Stimulated activated CD4-positive, alpha-beta T cell treated with anti-CD3 and anti-CD28 coated beads, Interleukin-2, amount 100 ng/mL, for 48 hours (primary cell): ENCODE measurements around the gene MMP27.
"Not testable (repeated sequence)": the region's sequence is repeated elsewhere in the genome, so short reads cannot be mapped to it uniquely, and the experiment has no call there.

Experiments used
- DNase-seq, 2 donors: peaks; one replicate each; pipeline ENCODE4 v3.0.0-alpha.2; 2020

MMP27 gene, protein sequence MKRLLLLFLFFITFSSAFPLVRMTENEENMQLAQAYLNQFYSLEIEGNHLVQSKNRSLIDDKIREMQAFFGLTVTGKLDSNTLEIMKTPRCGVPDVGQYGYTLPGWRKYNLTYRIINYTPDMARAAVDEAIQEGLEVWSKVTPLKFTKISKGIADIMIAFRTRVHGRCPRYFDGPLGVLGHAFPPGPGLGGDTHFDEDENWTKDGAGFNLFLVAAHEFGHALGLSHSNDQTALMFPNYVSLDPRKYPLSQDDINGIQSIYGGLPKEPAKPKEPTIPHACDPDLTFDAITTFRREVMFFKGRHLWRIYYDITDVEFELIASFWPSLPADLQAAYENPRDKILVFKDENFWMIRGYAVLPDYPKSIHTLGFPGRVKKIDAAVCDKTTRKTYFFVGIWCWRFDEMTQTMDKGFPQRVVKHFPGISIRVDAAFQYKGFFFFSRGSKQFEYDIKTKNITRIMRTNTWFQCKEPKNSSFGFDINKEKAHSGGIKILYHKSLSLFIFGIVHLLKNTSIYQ

DNA sequence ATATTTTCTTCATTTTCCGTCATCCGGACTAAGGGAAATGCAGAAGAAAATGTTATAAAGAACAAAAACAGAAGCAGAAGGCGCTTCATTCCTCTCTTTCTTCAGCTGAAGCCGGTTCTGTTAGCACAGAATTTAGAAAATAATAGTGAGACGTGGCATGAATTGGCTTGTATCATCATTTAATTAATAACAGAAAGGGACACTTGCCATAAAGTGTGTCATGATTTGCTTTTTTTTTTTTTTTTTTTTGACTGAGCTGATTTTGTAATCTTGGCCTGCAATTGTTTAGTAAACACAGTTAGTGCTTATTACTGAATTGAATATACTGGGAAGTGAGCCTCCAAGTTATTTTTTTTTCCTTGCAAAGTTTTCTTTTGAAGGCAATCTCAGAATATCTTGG lies at the start of gene MMP27:
Gene MMP27 (minus strand): TSS at position 144 of the 400 bp plus-strand sequence. CDS start 55 bp downstream, at position 89.
- DNase-seq: no peak

DNA sequence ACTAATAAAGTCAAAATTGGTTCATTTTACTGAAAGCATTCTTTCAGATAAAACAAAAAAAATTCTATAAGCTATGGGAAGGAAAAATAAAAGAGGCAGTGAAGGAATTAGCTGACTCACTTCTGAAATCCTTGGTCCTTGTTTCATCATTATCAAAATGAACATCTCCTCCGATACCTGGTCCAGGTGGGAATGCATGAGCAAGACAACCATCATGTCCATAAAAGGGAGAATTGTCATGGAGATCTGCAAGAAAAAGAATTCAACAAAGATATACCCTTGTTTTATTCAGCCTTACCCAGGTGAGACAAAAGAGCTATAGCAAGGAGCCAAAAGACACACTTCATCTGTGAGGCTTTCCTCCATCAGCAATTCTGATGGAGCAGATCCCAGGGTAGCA lies 47.7 kb upstream of the MMP27 start:
- DNase-seq: no peak

DNA sequence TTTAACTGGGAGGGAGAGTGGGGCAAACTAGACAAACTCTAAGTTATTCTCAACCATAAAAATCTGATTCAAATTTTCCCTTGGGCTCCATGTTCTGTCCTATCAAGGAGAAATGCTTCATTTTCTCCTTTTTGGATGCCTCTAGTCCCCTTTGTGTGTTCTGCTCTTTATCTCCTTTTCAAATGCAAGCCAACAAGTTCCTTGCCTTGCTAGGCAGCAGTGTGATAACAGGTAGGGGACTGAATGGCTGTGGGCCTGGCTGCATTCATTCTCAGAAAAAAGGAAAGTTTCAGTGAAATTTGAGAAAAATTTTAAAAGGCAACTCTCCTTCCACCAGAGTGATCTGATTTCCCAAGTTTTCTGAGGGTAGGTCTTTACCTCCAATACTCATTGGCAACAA lies 46.1 kb upstream of the MMP27 start:
- DNase-seq: no peak

DNA sequence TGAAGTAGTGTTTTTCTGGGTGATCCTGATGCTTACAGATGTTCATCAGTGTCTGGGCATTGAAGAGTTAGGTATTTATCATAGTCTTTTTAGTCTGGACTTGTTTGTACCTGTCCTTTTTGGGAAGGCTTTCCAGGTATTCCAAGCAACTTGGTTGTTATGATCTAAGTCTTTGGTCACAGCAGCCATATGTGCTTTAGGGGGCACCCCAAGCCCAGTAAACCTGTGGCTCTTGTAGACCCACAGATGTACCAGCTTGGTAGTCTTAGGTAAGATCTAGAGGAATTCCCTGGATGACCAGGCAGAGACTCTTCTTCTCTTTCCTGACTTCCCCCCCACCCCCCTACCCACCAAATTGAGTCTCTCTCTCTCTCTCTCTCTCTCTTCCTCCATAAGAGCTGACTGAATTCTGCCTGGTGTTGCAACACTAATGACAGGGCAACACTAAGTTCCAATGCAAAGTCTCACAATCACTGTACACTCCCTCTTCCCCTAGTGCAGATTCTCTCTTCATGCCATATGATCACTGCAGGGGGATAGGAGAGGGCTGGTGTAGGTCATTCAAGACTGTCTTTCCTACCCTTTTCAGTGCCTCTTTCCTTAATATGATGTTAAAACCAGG lies 43.6 kb upstream of the MMP27 start:
- no peak for DNase-seq

DNA sequence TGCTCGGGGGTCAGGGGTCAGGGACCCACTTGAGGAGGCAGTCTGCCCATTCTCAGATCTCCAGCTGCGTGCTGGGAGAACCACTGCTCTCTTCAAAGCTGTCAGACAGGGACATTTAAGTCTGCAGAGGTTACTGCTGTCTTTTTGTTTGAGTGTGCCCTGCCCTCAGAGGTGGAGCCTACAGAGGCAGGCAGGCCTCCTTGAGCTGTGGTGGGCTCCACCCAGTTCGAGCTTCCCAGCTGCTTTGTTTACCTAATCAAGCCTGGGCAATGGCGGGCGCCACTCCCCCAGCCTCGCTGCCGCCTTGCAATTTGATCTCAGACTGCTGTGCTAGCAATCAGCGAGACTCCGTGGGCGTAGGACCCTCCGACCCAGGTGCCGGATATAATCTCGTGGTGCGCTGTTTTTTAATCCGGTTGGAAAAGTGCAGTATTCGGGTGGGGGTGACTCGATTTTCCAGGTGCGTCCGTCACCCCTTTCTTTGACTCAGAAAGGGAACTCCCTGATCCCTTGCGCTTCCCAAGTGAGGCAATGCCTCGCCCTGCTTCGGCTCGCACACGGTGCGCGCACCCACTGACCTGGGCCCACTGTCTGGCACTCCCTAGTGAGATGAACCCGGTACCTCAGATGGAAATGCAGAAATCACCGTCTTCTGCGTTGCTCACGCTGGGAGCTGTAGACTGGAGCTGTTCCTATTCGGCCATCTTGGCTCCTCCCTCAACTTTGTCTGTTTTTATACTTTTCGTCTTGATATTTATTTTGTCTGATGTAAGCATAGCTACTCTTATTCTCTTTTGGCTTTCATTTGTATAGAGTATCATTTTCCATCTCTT lies 41.4 kb upstream of the MMP27 start:
- DNase-seq: not testable (repeated sequence)

DNA sequence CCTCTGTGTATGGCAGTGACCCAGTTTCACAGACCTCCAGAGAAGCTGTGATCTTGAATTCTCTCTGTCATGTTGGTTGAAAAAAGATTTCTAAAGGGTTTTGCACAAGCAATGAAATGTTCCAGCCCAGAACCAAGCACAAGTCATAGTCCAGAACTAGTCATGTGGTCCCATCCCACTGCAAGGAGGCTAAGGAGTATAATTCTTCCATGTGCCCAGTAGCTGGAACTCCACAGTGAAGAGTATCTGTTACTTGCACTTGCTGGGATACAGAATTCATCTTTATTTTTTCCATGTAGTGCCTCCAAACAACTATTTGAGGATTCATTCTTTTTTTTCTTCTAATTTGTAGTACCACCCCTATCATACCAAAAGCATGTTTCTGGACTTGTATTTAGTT lies 29.1 kb upstream of the MMP27 start:
- DNase-seq: no peak

DNA sequence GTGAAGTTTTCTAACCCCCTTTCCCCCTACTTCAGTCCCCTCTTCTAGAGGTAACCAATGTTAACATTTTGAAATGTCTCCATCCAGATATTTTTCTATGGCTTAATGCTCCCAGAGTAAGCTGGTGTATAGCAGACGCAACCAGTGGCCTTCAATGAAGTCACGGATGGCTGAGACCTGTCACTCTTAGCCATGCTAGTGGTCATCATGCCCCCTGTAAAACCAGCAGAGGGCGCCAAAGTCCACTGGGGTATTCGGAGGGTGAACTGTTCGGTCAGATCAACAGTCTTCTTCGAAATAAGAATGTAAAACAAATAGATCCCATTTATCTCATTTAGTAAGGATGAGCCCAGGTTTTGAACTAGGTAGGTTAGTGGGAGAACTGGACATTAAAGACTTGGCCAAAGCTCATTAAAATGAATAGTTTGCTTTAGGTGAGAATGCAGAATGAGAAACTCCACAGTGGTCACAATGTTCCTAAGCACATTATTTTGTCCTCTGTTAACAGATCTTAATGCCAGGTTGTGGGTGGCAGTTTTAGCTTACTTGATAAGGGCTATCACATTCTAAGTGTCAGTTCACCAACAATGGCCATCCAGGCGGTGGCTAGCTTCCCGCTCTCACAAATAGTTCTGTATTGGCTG lies 27.8 kb upstream of the MMP27 start:
- peak; percentile 55 to 62 for DNase-seq

DNA sequence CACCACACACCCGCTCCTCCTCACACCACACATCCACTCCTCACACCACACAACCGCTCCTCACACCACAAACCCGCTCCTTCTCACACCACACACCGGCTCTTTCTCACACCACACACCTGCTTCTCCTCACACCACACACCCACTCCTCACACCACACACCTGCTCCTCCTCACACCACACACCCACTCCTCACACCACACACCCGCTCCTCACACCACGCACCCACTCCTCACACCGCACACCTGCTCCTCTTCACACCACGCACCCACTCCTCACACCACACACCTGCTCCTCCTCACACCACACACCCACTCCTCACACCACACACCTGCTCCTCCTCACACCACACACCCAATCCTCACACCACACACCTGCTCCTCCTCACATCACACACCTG lies 25.4 kb upstream of the MMP27 start:
- DNase-seq: not testable (repeated sequence)

DNA sequence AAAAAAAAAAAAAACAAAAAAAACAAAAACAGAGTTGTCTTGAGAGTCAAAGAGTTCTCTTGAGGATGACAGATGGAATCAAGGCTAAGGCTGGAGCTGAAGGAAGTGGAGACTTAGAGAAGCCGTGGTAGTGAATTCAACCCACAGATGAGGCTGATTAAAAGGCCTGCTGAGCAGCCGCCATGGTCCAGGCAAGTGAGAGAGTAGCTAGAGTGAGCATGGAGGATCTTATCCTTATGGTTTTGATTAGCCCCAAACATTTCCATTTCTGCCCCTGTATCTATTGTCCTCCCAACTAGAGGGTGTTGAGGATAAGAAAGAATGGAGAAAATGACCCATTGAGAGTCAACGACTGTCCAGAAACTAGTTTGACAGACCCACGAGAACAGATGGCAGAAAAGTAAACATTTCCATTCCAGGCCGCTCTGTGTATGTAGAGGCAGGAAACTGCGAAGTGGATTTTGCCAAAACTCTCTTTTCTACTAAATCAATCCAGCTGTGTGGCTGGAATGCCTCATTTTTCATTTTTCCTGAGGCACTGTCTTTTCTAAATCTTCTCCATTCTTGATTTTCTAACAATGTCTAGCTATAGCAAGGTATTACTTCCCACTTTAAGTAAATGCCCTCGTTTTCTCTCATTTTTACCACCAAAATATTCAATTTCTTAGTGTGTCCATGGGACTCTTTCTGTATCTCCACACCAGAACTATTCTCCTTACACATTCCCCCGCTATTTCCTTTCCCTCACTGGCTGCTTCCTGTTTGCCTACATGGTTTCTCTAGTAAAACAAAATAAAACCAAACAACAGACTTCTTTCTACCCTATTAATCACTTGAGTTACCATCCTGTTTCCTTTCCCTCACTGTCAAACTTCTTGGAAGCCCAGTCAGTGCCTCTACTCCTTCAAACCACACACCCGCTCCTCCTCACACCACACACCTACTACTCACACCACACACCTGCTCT lies 24.6 kb upstream of the MMP27 start:
- no peak for DNase-seq

DNA sequence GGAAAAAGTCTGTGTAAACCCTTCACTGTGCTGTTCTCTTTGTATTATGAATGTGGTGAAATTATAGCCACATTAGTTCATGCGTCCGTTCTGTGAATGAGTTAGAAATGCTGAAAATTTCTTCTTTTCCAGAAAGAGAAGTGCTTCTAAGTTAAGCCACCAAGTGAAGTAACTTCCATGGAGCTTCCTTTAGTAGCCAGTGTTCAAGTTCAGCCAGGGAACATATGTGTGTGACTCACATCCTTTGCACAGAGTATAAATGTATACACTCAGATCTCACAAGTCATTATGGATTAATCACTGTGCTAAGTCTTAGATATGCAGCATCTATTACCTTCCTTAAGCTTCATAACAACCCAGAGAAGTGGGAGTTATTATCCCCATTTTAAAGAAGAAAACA lies 22.3 kb upstream of the MMP27 start:
- no peak for DNase-seq

DNA sequence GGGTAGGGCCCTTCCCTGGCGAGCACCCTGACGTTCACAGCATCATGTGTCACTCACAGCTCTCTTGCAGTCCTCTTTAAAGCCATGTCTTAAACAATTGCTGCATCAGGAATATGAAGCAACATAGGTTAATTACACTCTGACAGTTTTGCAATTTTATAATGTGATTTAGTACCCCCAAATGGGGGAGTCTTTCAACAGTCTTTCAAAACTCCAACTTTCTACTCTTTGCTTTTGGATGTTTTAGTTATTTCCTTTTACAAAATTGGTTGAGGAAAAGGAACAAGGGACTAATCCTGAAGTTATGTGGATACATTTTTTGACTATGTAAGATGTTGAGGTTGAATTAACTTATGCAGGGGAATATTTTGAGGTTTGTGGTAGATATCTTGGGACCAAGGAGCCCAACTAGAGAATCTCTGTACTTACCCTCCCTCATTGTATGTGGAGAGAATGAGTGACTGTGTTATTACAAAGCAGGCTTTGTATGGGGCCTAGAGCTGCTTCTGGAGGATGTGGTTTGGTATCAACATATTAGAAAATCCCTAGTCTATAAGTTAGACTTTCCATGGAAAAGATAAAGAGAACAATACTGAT lies 19.4 kb upstream of the MMP27 start, which contains the start of gene MMP8:
Gene MMP8 (minus strand): TSS at position 51 of the 597 bp plus-strand sequence. CDS start 99 bp downstream, outside the sequence.
- DNase-seq: no peak

DNA sequence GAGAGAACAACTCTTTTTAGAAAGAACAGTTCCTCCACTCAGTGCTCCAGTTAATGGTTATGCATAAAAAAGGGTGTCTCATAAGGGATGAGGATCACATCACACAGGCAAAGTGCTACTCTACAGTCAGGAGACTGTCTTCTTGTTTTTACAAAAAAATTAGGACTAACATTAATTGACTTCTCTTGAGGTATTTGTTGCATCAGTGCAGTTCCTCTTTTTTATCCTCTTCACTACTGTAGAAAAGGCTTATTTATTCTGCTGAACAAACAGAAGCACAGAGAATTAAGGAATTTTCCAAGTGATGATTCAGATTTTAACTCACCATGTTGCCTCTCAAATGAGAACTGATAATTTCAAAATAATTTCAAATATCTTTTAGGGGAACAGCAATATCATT lies 17.3 kb upstream of the MMP27 start:
- DNase-seq: no peak

DNA sequence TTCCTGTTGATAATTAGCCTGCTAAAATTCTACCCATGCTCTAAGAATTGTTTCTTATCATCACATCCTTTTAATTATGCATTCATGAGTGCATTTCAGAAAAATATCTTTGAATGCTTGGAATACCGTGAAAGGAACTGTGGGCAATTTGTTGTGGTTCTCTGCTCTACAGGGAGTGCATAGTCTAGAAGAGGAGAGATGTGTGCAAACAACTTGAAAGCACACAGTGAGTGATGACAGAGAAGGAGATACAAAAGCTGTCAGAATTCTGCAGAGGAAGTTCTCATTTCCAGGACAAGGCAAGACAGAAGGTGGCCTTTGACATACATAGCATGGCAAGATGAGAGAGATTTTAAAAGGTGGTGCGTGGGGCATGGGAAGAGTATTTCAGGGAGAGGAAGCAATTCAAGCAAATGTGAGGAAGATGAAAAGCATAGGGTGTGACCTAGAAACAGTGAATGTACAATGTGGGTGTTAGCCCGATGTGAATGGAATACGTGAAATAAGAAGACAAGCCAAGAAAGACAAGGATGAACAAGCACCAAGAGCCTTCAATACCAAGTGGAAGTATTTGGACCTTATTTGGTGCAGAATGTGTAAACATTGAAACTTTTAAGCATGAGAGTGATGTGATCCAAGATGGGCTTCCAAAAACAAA lies 14.2 kb upstream of the MMP27 start:
- no peak for DNase-seq

DNA sequence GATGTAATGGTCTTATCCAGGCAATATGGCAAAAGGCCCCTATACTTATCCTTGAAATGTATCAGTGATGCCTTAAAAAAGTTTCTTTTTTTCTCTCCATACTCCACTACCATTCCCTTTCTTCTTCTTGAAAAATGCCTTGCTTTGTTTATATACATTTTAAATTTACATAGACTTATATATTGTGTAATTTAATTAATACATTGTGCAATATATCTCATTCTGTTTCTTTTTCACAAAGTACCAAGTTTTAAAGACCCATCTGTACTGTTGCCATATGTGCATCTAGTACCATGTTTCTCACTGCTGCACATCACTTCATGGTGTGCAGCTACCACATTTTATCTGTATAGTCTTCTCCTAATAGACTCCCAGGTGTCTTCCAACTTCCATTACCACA lies 11.7 kb upstream of the MMP27 start:
- no peak for DNase-seq

DNA sequence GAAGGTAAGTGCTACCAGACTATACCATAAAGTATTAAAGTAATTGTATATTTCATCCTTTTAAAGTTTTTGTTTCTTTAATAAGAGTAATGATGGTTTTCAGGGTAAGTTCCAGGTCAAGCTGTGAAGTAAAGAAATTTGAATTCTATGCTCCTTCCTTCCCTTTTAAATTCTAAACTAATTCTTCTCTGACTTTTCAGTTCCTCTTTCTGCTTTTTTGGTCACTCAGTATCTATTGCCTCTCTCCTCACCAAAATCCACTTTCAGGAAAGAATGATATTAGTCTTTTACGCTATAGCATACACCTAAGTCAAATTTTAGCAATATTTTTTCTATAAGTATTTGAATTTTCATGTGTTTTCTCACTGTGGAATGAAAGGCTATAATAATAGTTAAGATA lies 11.0 kb upstream of the MMP27 start:
- no peak for DNase-seq

DNA sequence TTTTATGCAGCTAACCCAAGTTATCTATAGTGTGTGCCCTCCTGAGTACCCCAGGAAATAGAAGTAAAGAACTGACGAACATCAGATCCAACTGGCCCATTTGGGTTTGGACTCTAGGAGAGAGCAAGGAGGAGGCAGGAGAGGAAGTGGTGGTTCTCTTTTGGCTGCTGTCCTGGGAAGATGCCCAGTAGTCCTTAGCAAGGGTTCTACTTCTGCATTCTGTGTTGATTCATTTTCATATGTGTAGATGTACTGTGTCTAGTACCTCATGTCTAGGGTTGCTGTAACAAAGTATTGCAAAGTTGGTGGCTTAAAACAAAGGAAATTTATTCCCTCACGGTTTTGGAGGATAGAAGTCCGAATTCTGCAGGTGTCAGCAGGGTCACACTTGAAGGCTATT lies 6.6 kb upstream of the MMP27 start:
- no peak for DNase-seq

DNA sequence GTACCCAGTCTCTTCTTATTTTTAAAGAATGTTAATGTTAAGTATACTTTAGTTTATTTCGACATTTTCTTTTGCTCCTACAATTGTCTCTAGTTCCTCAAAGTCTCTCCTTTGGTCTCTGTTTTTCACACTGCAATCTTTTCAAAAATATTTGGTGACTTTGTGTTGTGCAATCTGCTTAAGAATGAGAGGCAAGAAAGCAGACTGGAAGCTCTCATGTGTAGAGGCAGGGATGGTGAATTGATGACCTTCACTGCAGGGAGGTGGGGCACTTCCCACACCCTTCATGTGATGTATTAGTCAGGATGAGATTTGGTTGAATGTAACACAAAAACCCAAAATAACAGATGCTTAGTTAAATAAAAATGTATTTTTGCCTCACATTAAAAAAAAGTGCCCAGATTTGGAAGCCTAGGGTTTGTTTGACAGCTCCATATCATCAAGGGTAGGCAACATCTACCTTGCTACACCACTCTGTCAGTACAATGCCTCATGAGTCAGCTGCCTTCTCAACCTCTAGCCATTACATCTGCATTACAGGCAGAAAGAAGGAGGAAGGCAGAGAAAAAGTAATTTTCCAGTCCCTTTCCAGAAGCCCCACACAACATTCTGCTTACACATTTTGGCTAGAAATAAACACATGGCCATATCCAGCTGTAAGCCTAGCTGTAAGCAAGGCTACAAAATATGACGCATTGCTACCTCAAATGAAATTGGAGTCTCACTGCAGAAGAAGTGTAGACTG lies 3.8 kb upstream of the MMP27 start:
- DNase-seq: no peak

DNA sequence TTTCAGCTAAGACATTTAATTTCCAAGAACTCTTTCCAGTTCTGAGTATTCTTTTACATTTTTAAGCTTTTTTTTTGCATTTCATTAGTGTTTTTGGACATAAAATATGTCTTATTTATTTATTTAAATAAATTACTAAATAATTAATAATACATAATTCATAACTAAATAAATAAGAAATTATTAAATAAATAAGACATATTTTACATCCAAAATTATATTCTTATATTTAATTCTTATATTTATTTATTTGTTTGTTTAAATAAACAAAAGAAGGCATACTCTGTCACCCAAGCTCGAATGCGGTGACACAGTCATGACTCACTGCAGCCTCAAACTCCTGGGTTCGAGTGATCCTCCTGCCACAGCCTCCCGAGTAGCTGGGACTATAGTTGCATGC lies 3.1 kb upstream of the MMP27 start:
- DNase-seq: no peak

DNA sequence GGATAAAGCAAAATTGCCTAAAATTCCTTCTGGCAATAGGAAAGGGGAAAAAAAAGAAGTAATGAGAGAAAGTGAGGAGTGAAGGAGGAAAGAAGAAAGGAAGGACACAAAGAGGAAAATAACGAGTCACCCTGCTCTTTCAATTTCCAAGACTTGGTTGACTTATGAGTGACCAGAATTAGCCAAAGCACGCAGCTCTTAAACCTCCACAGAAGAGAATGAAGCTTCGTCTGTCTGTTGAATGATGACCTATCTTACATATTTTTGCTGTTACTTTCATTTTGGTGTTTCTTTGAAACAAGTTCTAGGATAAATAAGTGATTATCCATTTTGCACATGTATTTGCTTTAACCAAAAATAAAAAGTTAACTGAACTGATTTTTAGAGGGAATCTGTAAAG lies 728 bp downstream of the MMP27 start:
- DNase-seq: no peak
